Uterus (tissue), 4 donors: ENCODE results near the gene UVRAG. TPM values are rescaled to one million over a fixed set of nuclear protein-coding genes. Genes with fewer than 3 reads are reported as not detected.

Experiments
- DNase-seq, 2 donors: peaks; one replicate each; pipeline ENCODE4 v3.0.0-alpha.2; 2019 to 2020
- H3K27ac ChIP-seq, 2 donors: fragments of 200-600 bp; sonication (generic); 1 replicate in 1 of 2; 2 replicates in 1 of 2; pipeline ENCODE4 v1.5.1; 2016 to 2018
- H3K27me3 ChIP-seq, 2 donors: fragments of 200-600 bp; sonication (generic); one replicate each; pipeline ENCODE4 v1.5.1; 2018 to 2019; ENCODE audit warnings: control low read depth in 1 of 2
- H3K36me3 ChIP-seq, 2 donors: fragments of 200-600 bp; sonication (generic); one replicate each; pipeline ENCODE4 v1.5.1; 2019; ENCODE audit warnings: control low read depth in 1 of 2
- H3K4me1 ChIP-seq, 2 donors: fragments of 200-600 bp; sonication (generic); one replicate each; pipeline ENCODE4 v1.5.1; 2018 to 2019; ENCODE audit warnings: control low read depth in 1 of 2
- H3K4me3 ChIP-seq, 2 donors: fragments of 200-600 bp; sonication (generic); 1 replicate in 1 of 2; 2 replicates in 1 of 2; pipeline ENCODE4 v1.5.1; 2018 to 2019; ENCODE audit warnings: mild to moderate bottlenecking in 1 of 2
- H3K9me3 ChIP-seq, 2 donors: fragments of 200-600 bp; sonication (generic); one replicate each; pipeline ENCODE4 v1.5.1; 2019; ENCODE audit warnings: control low read depth in 1 of 2
- CTCF ChIP-seq, 4 experiments: fragments of 200-600 bp in 2 of 4; fragments of 450-650 bp in 2 of 4; sonication (generic) in 2 of 4; IDR thresholded peaks; one replicate each; pipeline ENCODE4 v1.5.1; 2016 to 2019; ENCODE audit warnings: antibody characterized with exemption in 4 of 4, mild to moderate bottlenecking in 2 of 4, moderate library complexity in 1 of 4
- POLR2A ChIP-seq, 2 donors: fragments of 450-650 bp; IDR thresholded peaks; one replicate each; pipeline ENCODE4 v1.6.1; 2016; ENCODE audit warnings: antibody characterized with exemption in 2 of 2, mild to moderate bottlenecking in 1 of 2, moderate library complexity in 1 of 2
- intact Hi-C: fragments of 100-400 bp; cut with DNase I; formaldehyde crosslinking; loops from one replicate; pipeline ENCODE4 v1.15.1; 2023; ENCODE audit warnings: low total_unique reads
- total RNA-seq, 4 donors: library from RNA; depleted of rRNA in 3 of 4; stranded (reverse); fragments of >200 nt in 3 of 4; gene quantifications; one replicate each; pipeline versions ENCODE4 v1.1.0 to v1.2.4, GENCODE V29; 2014 to 2023
- donor health status: DM: yes; HTN: yes; CAD: no.

Gene UVRAG
- total RNA-seq, 4 donors from 2014 or later = 14.9 to 42.9 (median 26.4) TPM

GRCh38 chr11:75826461-75827230, 11.6 kb downstream of the UVRAG start:
- H3K4me1 ChIP-seq = no peaks in the 10 kb centered on the region
- H3K27ac ChIP-seq = peak overlapping the region; percentile 77 to 90
- no peak for DNase-seq
- H3K27me3 ChIP-seq = no peaks in the 10 kb centered on the region
- no peaks in the 10 kb centered on the region for H3K9me3 ChIP-seq
- TF ChIP-seq POLR2A (IDR thresholded peaks at IDR 0.05) (no peak), CTCF (IDR thresholded peaks at IDR 0.05) (no peak)
- intact Hi-C loops = no loop called here
- no peaks in the 10 kb centered on the region for H3K36me3 ChIP-seq
- H3K4me3 ChIP-seq = peak overlapping the region in 1 of 2 donors; percentile 2

GRCh38 chr11:75827562-75827961, 12.6 kb downstream of the UVRAG start:
- peak overlapping the region; percentile 77 to 90 for H3K27ac ChIP-seq
- H3K4me3 ChIP-seq = no peak overlapping the region
- H3K36me3 ChIP-seq = no peaks in the 10 kb centered on the region
- TF ChIP-seq CTCF (IDR thresholded peaks at IDR 0.05) (no peak), POLR2A (IDR thresholded peaks at IDR 0.05) (no peak)
- intact Hi-C loops = no loop called here
- no peaks in the 10 kb centered on the region for H3K27me3 ChIP-seq
- DNase-seq = no peak
- H3K9me3 ChIP-seq = no peaks in the 10 kb centered on the region
- H3K4me1 ChIP-seq = no peaks in the 10 kb centered on the region

- TF ChIP-seq POLR2A (IDR thresholded peaks at IDR 0.05) (no peak), CTCF (IDR thresholded peaks at IDR 0.05) (no peak)
- no peaks in the 10 kb centered on the region for H3K4me1 ChIP-seq
- intact Hi-C loops = no loop called here
- H3K36me3 ChIP-seq = no peaks in the 10 kb centered on the region
- H3K27me3 ChIP-seq = no peaks in the 10 kb centered on the region
- no peak overlapping the region for H3K4me3 ChIP-seq
- H3K27ac ChIP-seq = peak overlapping the region in 1 of 2 donors; percentile 29
- no peak for DNase-seq
- no peaks in the 10 kb centered on the region for H3K9me3 ChIP-seq
Measured at GRCh38 chr11:75831915-75832502, 17.0 kb downstream of the UVRAG start.

- no peak for DNase-seq
- Histone ChIP-seq H3K9me3 (no peaks in the 10 kb centered on the region), H3K27ac (no peak overlapping the region), H3K4me1 (no peaks in the 10 kb centered on the region), H3K36me3 (no peaks in the 10 kb centered on the region), H3K4me3 (no peak overlapping the region), H3K27me3 (no peaks in the 10 kb centered on the region)
- intact Hi-C loops = no loop called here
- TF ChIP-seq CTCF (IDR thresholded peaks at IDR 0.05) = no peak
- no peak for TF ChIP-seq POLR2A (IDR thresholded peaks at IDR 0.05)
Measured at GRCh38 chr11:75834728-75835127, 19.7 kb downstream of the UVRAG start.

- intact Hi-C loops = no loop called here
Measured at GRCh38 chr11:75836417-75836816, 21.4 kb downstream of the UVRAG start.

More at GRCh38 chr11:75836417-75836816, 21.4 kb downstream of the UVRAG start:
- Histone ChIP-seq H3K27ac (no peak overlapping the region), H3K9me3 (no peaks in the 10 kb centered on the region), H3K27me3 (no peaks in the 10 kb centered on the region), H3K4me1 (no peaks in the 10 kb centered on the region), H3K36me3 (no peaks in the 10 kb centered on the region), H3K4me3 (no peak overlapping the region)
- DNase-seq = no peak
- TF ChIP-seq CTCF (IDR thresholded peaks at IDR 0.05) = no peak
- no peak for TF ChIP-seq POLR2A (IDR thresholded peaks at IDR 0.05)
